ENCODE measurements around the gene TMSB4X.

The TMSB4X gene

DNA sequence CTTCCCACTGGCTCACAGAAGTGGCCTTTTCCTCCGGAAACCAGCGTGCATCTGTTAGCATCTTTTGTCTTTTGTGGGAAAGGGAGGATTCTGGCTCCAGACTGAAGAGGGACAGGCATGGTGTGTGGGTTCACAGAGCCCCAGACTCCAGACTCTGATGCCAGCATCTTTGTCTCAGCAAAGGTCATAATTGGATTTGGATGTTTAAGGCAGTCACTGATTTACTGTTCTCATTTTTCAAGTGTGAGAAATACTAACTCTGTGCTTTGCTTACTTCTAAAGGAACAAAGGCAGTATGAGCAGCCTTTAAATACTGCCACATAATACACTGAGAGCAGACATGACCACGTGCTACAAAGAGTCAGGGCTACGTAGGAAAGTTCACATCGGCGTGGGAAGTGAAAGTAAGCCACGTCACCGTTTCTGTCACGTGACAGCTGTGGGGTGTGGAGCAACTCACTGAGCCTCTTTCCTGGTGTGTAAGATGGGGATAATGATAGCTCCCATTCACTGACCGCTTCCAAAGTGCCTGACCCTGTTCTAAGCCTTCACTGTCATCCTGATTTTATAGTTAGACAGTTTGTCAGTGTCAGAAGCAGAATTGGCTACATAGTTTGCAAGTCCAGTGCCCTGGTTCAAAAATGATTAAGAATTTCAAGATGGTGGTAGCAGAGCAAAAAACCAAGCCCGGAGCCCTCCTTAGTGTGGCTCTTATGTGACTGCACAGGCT lies 24.8 kb upstream of the TMSB4X start:
- Histone ChIP-seq H3K9me2 (ENCODE audit: low read depth, low read length) (no peaks in the 10 kb centered on the region), H3K27ac (ENCODE audit: low read depth, low read length, poor library complexity, severe bottlenecking) (peak overlapping the region; percentile 100), H3K4me2 (ENCODE audit: low read length) (peak overlapping the region; percentile 95), H3K36me3 (ENCODE audit: insufficient read depth, low read length) (no peaks in the 10 kb centered on the region), H3K9ac (ENCODE audit: low read length) (peak overlapping the region; percentile 84), H4K20me1 (ENCODE audit: insufficient read depth, low read length) (no peaks in the 10 kb centered on the region), H3K27me3 (ENCODE audit: insufficient read depth, low read length) (no peaks in the 10 kb centered on the region), H3K79me2 (ENCODE audit: insufficient read depth, low read length) (no peaks in the 10 kb centered on the region), H3K4me1 (ENCODE audit: insufficient read depth, low read length, severe bottlenecking) (peaks cover 81% of the 10 kb centered on the region), H3K9me3 (ENCODE audit: low read length) (no peaks in the 10 kb centered on the region), H3K4me3 (ENCODE audit: low read depth, low read length, poor library complexity, severe bottlenecking) (peak overlapping the region; percentile 49), H3F3A (ENCODE audit: insufficient read depth, low read length) (0 out of 2 replicates have a peak, but pooled peaks cover 5% of the 10 kb centered on the region), H2AFZ (ENCODE audit: low read length) (no peak overlapping the region)
- TF ChIP-seq, protein P1, sequence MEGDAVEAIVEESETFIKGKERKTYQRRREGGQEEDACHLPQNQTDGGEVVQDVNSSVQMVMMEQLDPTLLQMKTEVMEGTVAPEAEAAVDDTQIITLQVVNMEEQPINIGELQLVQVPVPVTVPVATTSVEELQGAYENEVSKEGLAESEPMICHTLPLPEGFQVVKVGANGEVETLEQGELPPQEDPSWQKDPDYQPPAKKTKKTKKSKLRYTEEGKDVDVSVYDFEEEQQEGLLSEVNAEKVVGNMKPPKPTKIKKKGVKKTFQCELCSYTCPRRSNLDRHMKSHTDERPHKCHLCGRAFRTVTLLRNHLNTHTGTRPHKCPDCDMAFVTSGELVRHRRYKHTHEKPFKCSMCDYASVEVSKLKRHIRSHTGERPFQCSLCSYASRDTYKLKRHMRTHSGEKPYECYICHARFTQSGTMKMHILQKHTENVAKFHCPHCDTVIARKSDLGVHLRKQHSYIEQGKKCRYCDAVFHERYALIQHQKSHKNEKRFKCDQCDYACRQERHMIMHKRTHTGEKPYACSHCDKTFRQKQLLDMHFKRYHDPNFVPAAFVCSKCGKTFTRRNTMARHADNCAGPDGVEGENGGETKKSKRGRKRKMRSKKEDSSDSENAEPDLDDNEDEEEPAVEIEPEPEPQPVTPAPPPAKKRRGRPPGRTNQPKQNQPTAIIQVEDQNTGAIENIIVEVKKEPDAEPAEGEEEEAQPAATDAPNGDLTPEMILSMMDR (IDR thresholded peaks at IDR 0.05; ENCODE audit: low read length): no peak
- no peak for TF ChIP-seq EZH2 (IDR thresholded peaks at IDR 0.05; ENCODE audit: borderline replicate concordance, low read length)

DNA sequence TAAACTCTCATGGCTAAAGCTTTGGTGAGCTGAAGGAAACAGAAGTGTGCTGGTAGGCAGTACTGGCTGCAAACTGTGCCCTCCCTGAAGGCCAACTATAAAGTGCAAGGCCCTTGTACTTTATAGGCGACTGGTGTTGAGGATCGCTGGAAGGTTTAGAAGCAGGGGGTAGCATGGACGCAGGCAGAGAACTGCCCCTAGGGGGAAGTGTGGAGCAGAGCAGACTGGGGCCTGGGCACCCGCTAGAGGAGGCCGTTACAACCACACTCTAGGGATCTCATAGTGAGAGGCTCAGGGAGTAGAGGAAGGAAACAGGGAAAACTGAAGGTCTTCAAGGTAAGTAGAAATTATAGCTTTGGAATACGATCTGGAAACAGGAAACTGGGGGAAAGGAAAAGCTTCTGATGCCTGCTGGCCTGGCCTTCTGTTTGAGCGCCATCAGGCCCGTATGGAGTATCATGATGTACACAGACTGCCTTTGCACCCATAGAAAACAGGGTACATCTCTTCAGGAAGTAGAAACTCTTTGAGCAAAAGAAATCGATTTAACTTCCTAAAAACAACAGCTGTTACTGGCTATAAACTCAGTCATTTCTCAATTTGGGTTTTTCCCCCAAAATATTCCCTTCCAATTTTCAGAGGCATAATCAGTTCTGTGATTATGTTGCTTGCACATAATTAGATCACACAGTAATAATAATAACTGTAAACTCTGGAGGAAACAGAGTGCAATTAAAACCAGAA lies 23.9 kb upstream of the TMSB4X start:
- H3K4me1 ChIP-seq (ENCODE audit: insufficient read depth, low read length, severe bottlenecking): peaks cover 90% of the 10 kb centered on the region
- H3K27ac ChIP-seq (ENCODE audit: low read depth, low read length, poor library complexity, severe bottlenecking): peak overlapping the region; percentile 100
- no peak for TF ChIP-seq EZH2 (IDR thresholded peaks at IDR 0.05; ENCODE audit: borderline replicate concordance, low read length)
- TF ChIP-seq, protein P1 (IDR thresholded peaks at IDR 0.05; ENCODE audit: low read length): peak; percentile 76
- H3K27me3 ChIP-seq (ENCODE audit: insufficient read depth, low read length): no peaks in the 10 kb centered on the region
- peak overlapping the region; percentile 95 for H3K4me2 ChIP-seq (ENCODE audit: low read length)
- no peaks in the 10 kb centered on the region for H4K20me1 ChIP-seq (ENCODE audit: insufficient read depth, low read length)
- H3K36me3 ChIP-seq (ENCODE audit: insufficient read depth, low read length): no peaks in the 10 kb centered on the region
- no peaks in the 10 kb centered on the region for H3K9me3 ChIP-seq (ENCODE audit: low read length)
- H2AFZ ChIP-seq (ENCODE audit: low read length): no peak overlapping the region
- H3F3A ChIP-seq (ENCODE audit: insufficient read depth, low read length): 0 out of 2 replicates have a peak, but pooled peaks cover 5% of the 10 kb centered on the region
- peak overlapping the region; percentile 49 for H3K4me3 ChIP-seq (ENCODE audit: low read depth, low read length, poor library complexity, severe bottlenecking)
- no peaks in the 10 kb centered on the region for H3K79me2 ChIP-seq (ENCODE audit: insufficient read depth, low read length)
- peak overlapping the region; percentile 84 for H3K9ac ChIP-seq (ENCODE audit: low read length)
- no peaks in the 10 kb centered on the region for H3K9me2 ChIP-seq (ENCODE audit: low read depth, low read length)

DNA sequence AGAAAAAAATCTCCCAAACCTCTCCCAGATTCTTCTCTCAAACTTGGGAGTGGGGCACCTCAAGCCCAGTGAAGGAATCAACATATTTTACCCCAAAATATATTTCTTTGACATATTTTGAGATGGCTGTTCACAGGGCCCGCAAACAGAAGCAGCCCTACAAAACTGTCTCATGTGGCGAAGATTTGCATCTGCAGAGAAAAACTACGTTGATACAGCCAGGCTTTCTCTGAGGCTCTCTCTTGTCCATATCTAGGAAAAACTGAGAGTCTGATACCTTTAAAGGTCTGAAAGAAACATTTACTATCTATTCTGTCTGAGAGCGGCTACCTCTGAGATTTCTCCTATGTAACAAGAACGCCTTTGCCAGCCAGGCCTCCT lies 23.3 kb upstream of the TMSB4X start:
- Histone ChIP-seq H3K4me2 (ENCODE audit: low read length) (peak overlapping the region; percentile 95), H3K4me3 (ENCODE audit: low read depth, low read length, poor library complexity, severe bottlenecking) (peak overlapping the region; percentile 49), H4K20me1 (ENCODE audit: insufficient read depth, low read length) (no peaks in the 10 kb centered on the region), H3K27ac (ENCODE audit: low read depth, low read length, poor library complexity, severe bottlenecking) (peak overlapping the region; percentile 100), H3K36me3 (ENCODE audit: insufficient read depth, low read length) (no peaks in the 10 kb centered on the region), H3K4me1 (ENCODE audit: insufficient read depth, low read length, severe bottlenecking) (peaks cover 91% of the 10 kb centered on the region), H3K9me2 (ENCODE audit: low read depth, low read length) (no peaks in the 10 kb centered on the region), H3K9me3 (ENCODE audit: low read length) (no peaks in the 10 kb centered on the region), H2AFZ (ENCODE audit: low read length) (no peak overlapping the region), H3K79me2 (ENCODE audit: insufficient read depth, low read length) (no peaks in the 10 kb centered on the region), H3K9ac (ENCODE audit: low read length) (peak overlapping the region; percentile 84), H3K27me3 (ENCODE audit: insufficient read depth, low read length) (no peaks in the 10 kb centered on the region), H3F3A (ENCODE audit: insufficient read depth, low read length) (0 out of 2 replicates have a peak, but pooled peaks cover 5% of the 10 kb centered on the region)
- TF ChIP-seq, protein P1 (IDR thresholded peaks at IDR 0.05; ENCODE audit: low read length): no peak
- no peak for TF ChIP-seq EZH2 (IDR thresholded peaks at IDR 0.05; ENCODE audit: borderline replicate concordance, low read length)
